Measurements from ENCODE around the gene MRPL17.

MRPL17 gene

DNA sequence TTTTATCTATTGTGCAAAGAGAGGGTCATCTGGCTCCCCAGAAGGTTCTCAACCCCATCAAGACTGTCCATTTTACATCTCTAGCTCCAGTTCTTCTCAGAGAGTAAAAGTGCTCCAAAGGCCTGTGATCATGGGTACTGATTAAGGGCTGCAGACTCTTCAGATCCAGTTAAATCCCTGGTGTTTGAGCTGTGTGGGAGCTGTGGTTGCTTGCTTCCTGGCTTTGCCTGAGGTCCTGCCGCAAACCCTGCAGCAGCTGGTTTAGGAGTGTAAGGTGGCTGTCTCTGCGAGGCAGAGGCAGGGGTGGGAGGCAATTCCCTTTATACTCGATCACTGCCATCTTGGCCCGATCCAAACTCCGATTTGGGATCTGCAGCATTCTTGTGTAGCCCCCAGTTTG lies 1.2 kb downstream of the MRPL17 start:
- TF ChIP-seq, protein P1, sequence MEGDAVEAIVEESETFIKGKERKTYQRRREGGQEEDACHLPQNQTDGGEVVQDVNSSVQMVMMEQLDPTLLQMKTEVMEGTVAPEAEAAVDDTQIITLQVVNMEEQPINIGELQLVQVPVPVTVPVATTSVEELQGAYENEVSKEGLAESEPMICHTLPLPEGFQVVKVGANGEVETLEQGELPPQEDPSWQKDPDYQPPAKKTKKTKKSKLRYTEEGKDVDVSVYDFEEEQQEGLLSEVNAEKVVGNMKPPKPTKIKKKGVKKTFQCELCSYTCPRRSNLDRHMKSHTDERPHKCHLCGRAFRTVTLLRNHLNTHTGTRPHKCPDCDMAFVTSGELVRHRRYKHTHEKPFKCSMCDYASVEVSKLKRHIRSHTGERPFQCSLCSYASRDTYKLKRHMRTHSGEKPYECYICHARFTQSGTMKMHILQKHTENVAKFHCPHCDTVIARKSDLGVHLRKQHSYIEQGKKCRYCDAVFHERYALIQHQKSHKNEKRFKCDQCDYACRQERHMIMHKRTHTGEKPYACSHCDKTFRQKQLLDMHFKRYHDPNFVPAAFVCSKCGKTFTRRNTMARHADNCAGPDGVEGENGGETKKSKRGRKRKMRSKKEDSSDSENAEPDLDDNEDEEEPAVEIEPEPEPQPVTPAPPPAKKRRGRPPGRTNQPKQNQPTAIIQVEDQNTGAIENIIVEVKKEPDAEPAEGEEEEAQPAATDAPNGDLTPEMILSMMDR (IDR thresholded peaks at IDR 0.05; ENCODE audit: control insufficient read depth, extremely low read depth, insufficient read depth) = no peak
- DNase-seq (ENCODE audit: low read depth) = no peak
- H3K4me3 ChIP-seq (ENCODE audit: low read depth, low read length) = peak overlapping the region; percentile 79

DNA sequence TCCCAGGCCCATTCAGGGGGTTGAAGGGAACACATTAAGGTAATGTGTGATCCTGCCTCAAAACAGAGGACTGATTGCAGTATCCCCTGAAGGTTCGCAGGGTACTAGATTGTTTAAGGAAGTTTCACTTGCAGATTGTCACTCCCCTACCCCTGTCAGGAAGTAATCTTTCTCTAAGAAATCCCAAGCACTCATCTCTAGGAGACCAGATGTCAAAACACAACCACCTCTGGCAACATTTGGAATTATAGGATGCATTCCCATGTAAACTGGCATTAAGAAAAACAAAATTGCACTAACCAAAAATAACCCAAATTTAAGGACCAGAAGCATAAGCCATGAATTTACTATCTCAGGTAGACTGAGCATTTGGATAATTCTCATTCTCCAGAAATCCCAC lies 1.6 kb downstream of the MRPL17 start:
- DNase-seq (ENCODE audit: low read depth) = no peak
- TF ChIP-seq, protein P1 (IDR thresholded peaks at IDR 0.05; ENCODE audit: control insufficient read depth, extremely low read depth, insufficient read depth) = no peak
- peak overlapping the region; percentile 79 for H3K4me3 ChIP-seq (ENCODE audit: low read depth, low read length)

DNA sequence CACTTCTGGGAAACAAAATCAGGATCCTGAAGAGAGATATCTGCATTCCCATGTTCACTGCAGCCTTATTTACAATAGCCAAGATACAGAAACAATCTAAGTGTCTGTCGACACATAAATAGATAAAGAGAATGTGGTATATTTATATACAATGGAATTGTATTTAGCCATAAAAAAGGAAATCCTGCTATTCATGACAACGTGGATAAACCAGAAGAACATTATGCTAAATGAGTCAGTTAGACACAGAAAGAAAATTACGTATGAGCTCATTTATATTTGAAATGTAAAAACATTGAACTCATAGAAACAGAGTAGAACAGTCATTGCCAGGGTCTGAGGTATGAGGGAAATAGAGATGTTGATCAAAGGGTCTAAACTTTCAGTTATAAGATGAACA lies 6.1 kb downstream of the MRPL17 start:
- no peak for DNase-seq (ENCODE audit: low read depth)
- TF ChIP-seq, protein P1 (IDR thresholded peaks at IDR 0.05; ENCODE audit: control insufficient read depth, extremely low read depth, insufficient read depth) = no peak
- no peak overlapping the region for H3K4me3 ChIP-seq (ENCODE audit: low read depth, low read length)

DNA sequence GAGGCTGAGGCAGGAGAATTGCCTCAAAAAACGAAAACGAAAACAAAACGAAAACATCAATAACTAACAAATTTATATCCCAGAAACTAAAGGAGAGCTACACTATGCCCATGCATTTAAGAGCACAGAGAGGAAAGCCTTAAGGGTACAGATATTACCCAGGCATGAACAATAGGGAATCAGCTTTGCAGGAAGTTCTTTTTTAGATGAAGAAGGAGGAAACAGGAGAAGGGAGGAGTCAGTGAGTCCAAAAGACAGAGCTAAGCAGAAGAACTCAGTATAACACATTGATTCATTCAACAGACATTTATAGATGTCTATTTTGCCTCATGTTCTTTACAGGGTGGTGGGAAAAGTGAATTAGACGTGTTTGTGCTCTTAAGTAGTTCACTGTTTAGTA lies 8.3 kb downstream of the MRPL17 start:
- DNase-seq (ENCODE audit: low read depth) = no peak
- TF ChIP-seq, protein P1 (IDR thresholded peaks at IDR 0.05; ENCODE audit: control insufficient read depth, extremely low read depth, insufficient read depth) = no peak
- H3K4me3 ChIP-seq (ENCODE audit: low read depth, low read length) = no peak overlapping the region

DNA sequence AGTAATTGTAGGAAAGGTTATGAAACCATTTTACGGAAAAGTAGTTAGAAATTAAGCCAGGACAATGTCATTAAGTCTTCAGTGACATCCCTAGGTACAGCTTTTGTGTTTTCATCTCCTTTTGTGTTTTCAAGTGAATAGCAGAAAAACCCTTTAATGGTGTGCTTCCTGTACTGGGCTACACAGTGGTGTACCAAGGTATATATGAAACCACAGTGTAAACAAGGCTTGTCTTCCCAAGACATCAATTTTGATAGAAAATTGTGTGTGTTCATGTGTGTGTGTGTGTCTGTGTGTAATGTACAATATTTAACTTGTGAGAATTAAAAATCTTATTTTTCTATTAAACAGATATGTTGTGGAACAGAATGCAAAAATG lies 8.9 kb downstream of the MRPL17 start:
- DNase-seq (ENCODE audit: low read depth) = no peak
- TF ChIP-seq, protein P1 (IDR thresholded peaks at IDR 0.05; ENCODE audit: control insufficient read depth, extremely low read depth, insufficient read depth) = no peak
- no peak overlapping the region for H3K4me3 ChIP-seq (ENCODE audit: low read depth, low read length)

DNA sequence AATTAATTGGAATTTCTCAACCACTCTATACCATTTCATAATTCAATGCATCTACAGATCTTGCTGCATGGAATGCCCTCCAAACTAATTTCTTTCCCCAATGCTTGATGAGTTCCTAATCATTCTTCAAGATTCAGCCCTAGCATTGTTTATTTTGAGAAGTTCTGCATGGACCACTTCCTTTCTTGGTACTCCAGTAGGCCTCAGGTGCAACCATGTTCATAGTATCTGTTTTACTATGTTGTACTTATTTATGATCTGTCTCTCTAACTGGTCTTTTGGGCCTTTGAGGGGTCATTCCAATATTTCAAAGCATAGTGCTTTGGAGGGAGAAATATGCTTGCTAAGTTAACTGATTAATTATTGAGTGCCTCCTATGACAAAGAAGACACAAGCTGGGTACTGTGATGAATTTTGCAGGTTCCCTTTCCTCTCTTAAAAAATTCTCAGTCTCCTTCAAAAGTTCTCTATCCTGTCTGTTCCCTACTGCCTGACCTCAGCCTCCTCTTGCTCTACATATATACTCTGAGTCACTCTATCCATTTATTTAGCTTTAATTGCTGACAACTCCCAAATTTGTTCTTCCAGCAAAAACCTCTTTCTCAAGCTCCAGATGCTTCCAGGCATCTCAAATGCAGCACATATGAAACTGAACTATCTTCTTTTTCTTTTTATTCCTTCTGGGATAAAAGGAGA lies 9.5 kb downstream of the MRPL17 start:
- H3K4me3 ChIP-seq (ENCODE audit: low read depth, low read length) = no peak overlapping the region
- TF ChIP-seq, protein P1 (IDR thresholded peaks at IDR 0.05; ENCODE audit: control insufficient read depth, extremely low read depth, insufficient read depth) = no peak
- no peak for DNase-seq (ENCODE audit: low read depth)

DNA sequence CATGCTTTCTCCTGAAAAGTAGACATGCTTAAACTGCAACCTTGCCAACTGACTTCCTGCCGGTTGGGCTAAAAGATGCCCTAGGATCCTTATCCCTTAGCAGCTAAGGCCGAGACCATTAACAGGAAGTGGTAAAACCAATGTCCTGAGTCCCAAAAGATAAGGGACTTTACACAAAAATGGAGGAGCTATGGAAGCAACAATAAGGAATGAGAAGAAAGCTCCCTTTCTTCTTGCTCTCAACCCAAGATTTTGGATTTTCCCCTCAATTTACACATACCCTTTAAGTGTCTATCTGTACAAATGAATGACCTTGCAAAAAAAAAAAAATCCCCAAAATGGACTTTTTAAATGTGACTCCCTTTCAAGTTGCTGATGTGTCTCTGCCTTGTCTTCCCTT lies 11.1 kb downstream of the MRPL17 start:
- H3K4me3 ChIP-seq (ENCODE audit: low read depth, low read length) = no peak overlapping the region
- no peak for DNase-seq (ENCODE audit: low read depth)
- TF ChIP-seq, protein P1 (IDR thresholded peaks at IDR 0.05; ENCODE audit: control insufficient read depth, extremely low read depth, insufficient read depth) = no peak
